Fibroblast of lung (primary cell): ENCODE results near the gene TMSB4X.

Source experiments
- CTCF ChIP-seq, 2 donors: IDR thresholded peaks in 1 of 2; conservative IDR thresholded peaks in 1 of 2; 1 replicate in 1 of 2; 2 replicates in 1 of 2; pipeline ENCODE4 v1.5.1; 2011 to 2012; ENCODE audit warnings: low read length in 2 of 2, control low read depth in 1 of 2, inconsistent platforms in 1 of 2, low read depth in 1 of 2, mild to moderate bottlenecking in 1 of 2
- EZH2 ChIP-seq: IDR thresholded peaks from 2 replicates; pipeline ENCODE4 v1.5.1; 2012; ENCODE audit warnings: low read length, control low read depth, mild to moderate bottlenecking; ENCODE audit errors: missing control alignments

- TF ChIP-seq CTCF (conservative IDR thresholded peaks at IDR 0.05 in 1 of 2, IDR thresholded peaks at IDR 0.05 in 1 of 2; ENCODE audit: low read depth in 1 of 2, low read length in 2 of 2) = no peak
- no peak for TF ChIP-seq EZH2
These were observed 9.9 kb downstream of the TMSB4X start for GRCh38 chrX:12984603-12985319.
